HuH-7 (cell line): ENCODE data around the gene IRF2BPL.
"Not testable (repeated sequence)": the region's sequence is repeated elsewhere in the genome, so short reads cannot be mapped to it uniquely, and the experiment has no call there.

Experiments used
- DNase-seq: peaks from one replicate; pipeline ENCODE4 v3.0.0; 2011; ENCODE audit warnings: low spot score

IRF2BPL gene

DNA sequence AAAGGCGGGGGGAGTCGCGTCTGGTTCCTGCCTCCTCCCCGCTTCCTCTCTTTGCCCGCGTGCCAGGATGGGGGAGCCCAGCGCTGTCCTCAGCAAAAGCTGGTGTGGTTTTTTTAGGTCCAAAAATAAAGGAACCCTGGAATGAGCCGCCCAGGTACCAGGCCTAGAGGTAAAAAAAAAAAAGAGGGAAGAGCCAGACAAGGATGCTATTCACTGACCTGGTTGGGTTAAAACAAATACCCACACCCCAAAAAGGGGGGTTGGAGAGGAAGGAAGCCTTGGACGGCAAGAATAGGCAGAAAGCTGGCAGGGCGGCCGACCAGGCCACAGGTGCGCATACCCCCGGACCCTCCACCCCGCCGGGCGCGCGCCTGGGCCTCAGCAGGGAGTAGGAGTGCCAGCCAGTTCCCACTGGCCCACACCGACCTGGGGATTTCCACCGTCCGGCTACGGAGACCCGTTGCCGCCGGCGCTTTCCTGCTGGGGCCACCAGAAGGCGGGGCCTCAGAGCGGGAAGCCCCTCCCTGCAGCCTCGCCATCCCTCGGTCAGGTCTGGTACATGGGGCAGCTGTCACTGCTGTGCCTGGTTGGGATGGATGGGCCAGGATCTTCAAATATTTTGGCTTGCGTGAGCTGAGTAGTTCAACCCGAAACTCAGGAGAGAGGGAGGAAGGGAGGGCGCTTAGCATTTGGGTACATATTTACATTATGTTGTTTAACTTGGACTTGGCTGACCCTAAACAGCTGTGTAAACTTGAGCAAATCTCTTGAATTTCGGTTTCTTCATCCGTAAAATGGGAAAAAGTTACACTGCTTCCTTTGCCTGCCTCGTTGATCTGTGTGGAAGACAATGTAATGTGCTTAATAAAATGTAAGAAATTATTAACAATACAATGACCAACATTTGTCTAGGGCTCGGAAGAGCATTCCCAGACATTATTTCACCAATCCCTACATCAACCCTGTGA is 5.4 kb upstream of the IRF2BPL start:
- DNase-seq = peak; percentile 88

DNA sequence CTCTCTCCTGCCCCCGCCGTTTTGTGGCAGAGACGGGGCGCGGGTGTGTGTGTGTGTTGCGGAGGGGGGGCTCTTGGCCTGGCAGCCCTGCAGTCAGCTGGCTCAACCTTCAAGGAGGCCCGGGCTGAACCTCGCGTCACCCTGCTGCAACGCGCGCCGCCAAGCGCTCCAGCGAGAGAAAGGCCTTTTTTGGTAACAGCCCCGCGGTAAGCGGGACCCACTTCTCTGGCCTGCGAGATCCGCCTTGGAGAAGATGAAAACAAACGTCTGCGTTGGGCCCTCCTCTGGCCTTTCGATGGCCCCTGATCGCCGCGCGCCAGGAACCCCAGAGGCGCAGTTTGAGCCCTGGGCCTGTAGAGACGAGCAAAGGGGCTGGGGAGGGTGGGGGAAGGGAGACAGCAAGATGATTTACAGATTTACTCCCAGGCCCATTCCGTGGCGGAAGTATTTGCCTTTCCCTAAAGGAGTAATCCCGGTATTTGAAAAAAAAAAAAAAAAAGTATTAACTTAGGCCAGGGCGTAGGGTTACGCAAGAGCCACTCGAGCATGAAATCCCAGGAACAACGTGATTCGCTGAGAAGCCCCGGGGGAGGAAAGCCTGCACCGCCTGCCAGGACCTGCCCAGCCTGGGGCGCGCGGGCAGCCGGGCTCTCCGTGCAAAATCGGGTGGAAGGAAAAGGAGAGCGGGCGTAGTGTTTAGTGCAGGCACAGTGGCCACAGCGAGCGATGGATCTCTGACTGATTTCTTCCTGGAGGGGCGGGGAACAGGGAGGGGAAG is 4.5 kb upstream of the IRF2BPL start:
- peak; percentile 90 for DNase-seq

DNA sequence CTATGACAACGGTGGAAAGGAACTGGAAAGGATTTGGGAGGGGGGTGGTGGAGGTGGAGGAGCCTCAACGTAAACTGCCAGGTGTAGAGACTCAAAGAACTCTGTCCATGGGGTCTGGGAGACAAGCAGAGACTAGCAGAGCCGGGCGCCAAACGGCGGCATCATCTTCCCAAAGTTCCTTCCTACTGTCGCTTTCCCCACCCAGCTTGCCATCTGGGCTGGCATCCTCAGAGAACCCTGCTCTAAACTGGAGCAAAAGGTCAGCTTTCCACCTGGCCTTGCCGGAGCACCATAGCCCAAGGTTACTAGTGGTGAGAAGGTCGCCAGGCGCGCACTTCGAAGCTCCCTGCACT is 4.0 kb upstream of the IRF2BPL start:
- no peak for DNase-seq

- DNase-seq = no peak
Measured at GRCh38 chr14:77031759-77032490, 3.4 kb upstream of the IRF2BPL start.

- DNase-seq = no peak
Measured at GRCh38 chr14:77027538-77028383, 747 bp downstream of the IRF2BPL start.

DNA sequence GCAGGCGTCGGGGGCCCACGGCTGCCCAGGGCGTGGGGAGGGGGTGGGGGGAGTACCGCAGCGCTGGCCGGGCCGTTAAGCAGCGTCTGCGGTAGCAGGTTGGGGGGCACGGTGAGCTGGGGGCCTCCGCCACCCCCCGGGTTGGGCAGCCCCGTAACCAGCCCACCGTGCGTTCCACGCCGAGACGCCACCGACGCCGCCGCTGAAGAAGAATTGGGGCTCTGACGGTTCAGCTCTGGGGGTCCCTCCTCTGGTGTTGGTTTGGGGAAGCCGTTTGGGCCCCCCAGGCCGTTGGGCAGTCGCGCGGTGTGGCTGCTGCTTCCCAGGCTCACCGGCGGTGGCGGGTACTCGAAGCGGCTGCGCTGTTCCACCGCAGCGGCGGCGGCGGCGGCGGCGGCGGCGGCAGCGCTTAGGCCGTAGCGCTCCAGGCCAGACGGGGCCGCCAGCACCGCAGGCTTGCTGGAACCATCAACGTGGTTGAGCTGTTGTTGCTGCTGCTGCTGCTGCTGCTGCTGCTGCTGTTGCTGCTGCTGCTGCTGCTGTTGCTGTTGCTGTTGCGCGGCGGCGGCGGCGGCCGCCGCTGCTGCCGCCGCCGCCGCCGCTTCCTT is 1.5 kb downstream of the IRF2BPL start:
- no peak for DNase-seq

- no peak for DNase-seq
Measured at GRCh38 chr14:77026166-77026929, 2.2 kb downstream of the IRF2BPL start.

GRCh38 chr14:77025744-77026165 is 2.8 kb downstream of the IRF2BPL start:
- no peak for DNase-seq

DNA sequence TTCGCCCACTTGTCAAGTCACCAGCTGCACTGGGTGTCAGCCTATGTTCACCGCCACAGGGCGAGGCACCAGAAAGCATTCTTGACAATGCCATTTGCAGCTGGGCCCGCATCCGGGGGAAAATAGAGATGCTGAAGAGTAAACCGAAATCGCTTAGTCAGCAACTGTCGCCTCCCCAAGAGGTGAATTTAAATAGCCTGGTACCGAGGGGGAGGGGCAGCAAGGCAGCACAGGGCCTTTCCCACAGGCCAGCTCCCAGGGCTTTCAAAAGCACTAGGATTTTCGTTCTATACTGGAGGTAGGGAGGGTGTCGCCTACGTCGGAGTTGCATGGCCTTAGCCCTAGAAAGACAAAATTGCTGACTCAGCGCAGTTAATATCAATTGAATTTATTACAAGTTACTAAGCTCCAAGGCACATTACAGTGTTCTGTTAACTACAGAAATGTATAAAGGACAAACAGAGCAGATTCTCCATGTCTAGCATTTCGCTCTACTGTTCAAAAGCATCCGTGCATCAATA is 4.3 kb downstream of the IRF2BPL start:
- peak; percentile 60 for DNase-seq

DNA sequence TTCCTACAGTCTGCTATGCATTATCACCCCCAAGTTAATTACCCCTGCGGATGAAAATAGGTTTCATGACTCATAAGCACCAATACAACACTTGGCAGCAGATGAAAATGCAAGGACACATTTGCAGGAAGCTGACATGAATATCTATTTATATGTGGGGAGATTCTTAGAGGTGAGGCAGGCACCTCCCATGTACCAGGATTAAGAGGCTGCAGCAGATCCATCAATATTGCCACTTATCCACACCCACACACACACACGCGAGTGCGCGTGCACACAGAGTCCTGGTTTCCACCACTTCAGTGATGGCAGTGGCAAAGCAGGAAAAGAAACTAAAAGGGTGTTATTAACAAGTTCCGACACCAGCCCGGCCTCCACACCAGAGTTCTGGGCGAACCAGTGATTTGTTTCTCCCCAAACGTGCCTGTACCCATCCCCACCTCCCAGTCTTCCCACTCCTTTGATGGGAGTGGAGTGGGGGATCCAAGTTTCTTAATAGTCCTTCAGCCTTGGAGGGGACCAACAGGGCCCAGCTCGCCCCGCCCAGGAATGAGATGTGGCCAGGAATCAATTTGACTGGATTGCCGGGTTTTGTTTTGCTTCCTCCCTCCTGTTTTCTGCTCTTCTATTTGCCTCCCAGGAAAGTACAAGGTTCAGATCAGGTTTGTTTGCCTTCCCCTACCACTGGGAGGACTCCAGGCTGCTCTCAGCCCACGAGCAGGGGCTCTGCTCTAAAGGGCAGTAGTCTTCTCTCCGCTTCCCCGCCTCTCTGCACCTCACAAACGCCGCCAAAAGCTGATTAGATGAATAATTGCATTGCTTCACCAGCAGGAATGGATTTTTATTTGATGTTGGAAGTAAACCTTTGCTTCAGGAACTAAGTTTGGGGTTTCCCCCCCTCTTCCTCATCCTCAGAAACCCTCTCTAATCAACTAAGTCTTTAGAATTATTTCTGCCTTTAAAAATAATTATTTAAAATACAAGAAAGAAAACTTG is 5.2 kb downstream of the IRF2BPL start:
- peak; percentile 92 for DNase-seq

DNA sequence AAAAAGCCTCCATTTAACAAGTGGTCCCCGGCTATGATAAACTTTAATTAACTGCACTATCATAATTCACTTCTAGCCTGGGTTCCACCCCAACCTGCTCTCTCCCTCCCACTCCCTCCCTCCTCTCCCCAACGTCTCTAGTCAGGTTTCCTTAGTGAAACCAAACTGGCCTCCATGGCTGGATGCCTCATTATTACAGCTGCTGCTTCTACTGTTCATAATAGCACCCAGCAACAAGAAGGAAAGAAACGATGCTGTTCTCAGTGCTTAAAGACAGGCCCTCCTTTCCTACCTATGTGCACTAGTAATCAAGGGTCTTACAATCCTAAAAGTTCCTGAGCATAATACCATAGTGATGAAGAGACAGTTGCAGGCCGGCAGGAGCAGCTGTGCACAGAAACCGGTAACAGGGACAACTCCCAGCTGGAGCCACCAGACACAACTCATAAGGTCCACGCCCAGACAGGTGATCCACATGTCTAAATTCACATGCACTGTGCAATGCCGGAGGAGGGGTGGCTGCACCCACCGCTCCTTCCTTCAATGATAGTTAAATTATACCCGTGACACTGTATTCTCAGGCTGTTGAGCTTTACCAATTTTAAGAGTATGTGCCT is 6.2 kb downstream of the IRF2BPL start:
- no peak for DNase-seq

DNA sequence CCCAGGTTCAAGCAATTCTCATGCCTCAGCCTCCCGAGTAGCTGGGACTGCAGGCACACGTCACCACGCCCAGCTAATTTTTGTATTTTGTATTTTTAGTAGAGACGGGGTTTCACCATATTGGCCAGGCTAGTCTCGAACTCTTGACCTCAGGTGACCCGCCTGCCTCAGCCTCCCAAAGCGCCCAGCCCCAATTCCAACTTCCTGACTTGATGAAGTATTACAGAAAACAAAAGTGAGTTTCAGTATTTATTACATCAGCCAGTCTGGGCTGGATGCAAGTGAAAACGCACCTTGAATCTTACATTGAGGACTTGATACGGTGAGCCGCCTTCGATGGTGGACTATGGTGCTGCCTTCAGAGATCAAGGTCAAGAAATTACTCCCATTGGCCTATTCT is 7.1 kb downstream of the IRF2BPL start:
- DNase-seq = not testable (repeated sequence)

GRCh38 chr14:77018785-77019184 is 9.7 kb downstream of the IRF2BPL start:
- DNase-seq = no peak

- DNase-seq = no peak
Measured at GRCh38 chr14:77017666-77018065, 10.8 kb downstream of the IRF2BPL start.

DNA sequence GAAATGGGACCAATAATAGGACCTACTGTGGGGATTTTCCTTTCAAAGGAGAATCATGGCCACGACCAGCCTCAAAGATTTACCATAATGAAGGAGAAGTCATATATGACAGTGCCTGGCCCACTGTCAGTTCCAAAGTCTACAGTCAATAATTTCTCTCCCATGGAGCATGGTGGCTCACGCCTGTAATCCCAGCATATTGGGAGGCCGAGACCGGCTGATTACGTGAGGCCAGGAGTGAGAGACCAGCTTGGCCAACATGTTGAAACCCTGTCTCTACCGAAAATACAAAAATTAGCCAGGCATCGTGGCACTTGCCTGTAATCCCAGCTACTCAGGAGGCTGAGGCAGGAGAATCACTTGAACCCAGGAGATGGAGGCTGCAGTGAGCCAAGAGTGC is 13.8 kb downstream of the IRF2BPL start:
- DNase-seq = no peak

GRCh38 chr14:77014004-77014604 is 14.4 kb downstream of the IRF2BPL start:
- DNase-seq = no peak

GRCh38 chr14:77012193-77012765 is 16.2 kb downstream of the IRF2BPL start:
- no peak for DNase-seq

- DNase-seq = no peak
Measured at GRCh38 chr14:77011245-77011644, 17.3 kb downstream of the IRF2BPL start.
